HG03045 (cell line): ENCODE measurements around the gene BPIFA2.
"Not testable (repeated sequence)": the region's sequence is repeated elsewhere in the genome, so short reads cannot be mapped to it uniquely, and the experiment has no call there.

Source experiments
- ATAC-seq: cut with Tn5 transposase; IDR thresholded peaks from one replicate; pipeline ENCODE4 v1.9.1; 2021; ENCODE audit warnings: mild to moderate bottlenecking, moderate library complexity; ENCODE audit not compliant: unreplicated experiment

The BPIFA2 gene

GRCh38 chr20:33160681-33161080 is 7.3 kb upstream of the BPIFA2 start:
- ATAC-seq, result no peak

GRCh38 chr20:33162313-33162712 is 5.6 kb upstream of the BPIFA2 start:
- ATAC-seq, result no peak

- no peak for ATAC-seq
These were observed 5.2 kb upstream of the BPIFA2 start for GRCh38 chr20:33162753-33163152.

- no peak for ATAC-seq
These were observed 3.9 kb upstream of the BPIFA2 start for GRCh38 chr20:33163856-33164762.

GRCh38 chr20:33164763-33165095 is 3.2 kb upstream of the BPIFA2 start:
- no peak for ATAC-seq

- no peak for ATAC-seq
These were observed 2.4 kb upstream of the BPIFA2 start for GRCh38 chr20:33165416-33166055.

GRCh38 chr20:33166533-33167113 is 1.3 kb upstream of the BPIFA2 start:
- ATAC-seq, result no peak

- no peak for ATAC-seq
These were observed 1.3 kb downstream of the BPIFA2 start for GRCh38 chr20:33169176-33169794.

- ATAC-seq, result no peak
These were observed 4.8 kb downstream of the BPIFA2 start for GRCh38 chr20:33172781-33173180.

- no peak for ATAC-seq
These were observed 7.2 kb downstream of the BPIFA2 start for GRCh38 chr20:33175123-33175522.

- no peak for ATAC-seq
These were observed 8.1 kb downstream of the BPIFA2 start for GRCh38 chr20:33176101-33176500.

- no peak for ATAC-seq
These were observed 9.9 kb downstream of the BPIFA2 start for GRCh38 chr20:33177866-33178265.

- ATAC-seq, result no peak
These were observed 10.8 kb downstream of the BPIFA2 start for GRCh38 chr20:33178726-33179125.

- no peak for ATAC-seq
These were observed 12.2 kb downstream of the BPIFA2 start for GRCh38 chr20:33180169-33180568.

GRCh38 chr20:33181482-33182093 is 13.6 kb downstream of the BPIFA2 start:
- ATAC-seq, result no peak

- ATAC-seq, result no peak
These were observed 15.4 kb downstream of the BPIFA2 start for GRCh38 chr20:33183312-33183711.

GRCh38 chr20:33185031-33185590 is 17.2 kb downstream of the BPIFA2 start:
- ATAC-seq, result not testable (repeated sequence)

GRCh38 chr20:33187491-33187890 is 19.5 kb downstream of the BPIFA2 start:
- ATAC-seq, result no peak

GRCh38 chr20:33188421-33188820 is 20.5 kb downstream of the BPIFA2 start:
- ATAC-seq, result no peak

GRCh38 chr20:33191484-33191883 is 23.5 kb downstream of the BPIFA2 start:
- ATAC-seq, result no peak

GRCh38 chr20:33191955-33192354 is 24.0 kb downstream of the BPIFA2 start:
- no peak for ATAC-seq
